HG03439 (cell line): ENCODE data around the gene KIF3C.

Source experiments
- ATAC-seq: cut with Tn5 transposase; IDR thresholded peaks from one replicate; pipeline ENCODE4 v1.9.1; 2021; ENCODE audit warnings: mild to moderate bottlenecking, moderate library complexity; ENCODE audit not compliant: unreplicated experiment

Gene KIF3C

GRCh38 chr2:25881764-25882163, 100.5 kb downstream of the KIF3C start:
- ATAC-seq: no peak

GRCh38 chr2:25879133-25879730, 103.1 kb downstream of the KIF3C start:
- ATAC-seq: no peak

GRCh38 chr2:25878361-25879132, 103.8 kb downstream of the KIF3C start, which contains the start of gene ASXL2:
Gene ASXL2, minus strand, starts transcription at chr2:25878487. Its CDS starts 265 bp downstream, at chr2:25878222.
- peak; percentile 93 for ATAC-seq

DNA sequence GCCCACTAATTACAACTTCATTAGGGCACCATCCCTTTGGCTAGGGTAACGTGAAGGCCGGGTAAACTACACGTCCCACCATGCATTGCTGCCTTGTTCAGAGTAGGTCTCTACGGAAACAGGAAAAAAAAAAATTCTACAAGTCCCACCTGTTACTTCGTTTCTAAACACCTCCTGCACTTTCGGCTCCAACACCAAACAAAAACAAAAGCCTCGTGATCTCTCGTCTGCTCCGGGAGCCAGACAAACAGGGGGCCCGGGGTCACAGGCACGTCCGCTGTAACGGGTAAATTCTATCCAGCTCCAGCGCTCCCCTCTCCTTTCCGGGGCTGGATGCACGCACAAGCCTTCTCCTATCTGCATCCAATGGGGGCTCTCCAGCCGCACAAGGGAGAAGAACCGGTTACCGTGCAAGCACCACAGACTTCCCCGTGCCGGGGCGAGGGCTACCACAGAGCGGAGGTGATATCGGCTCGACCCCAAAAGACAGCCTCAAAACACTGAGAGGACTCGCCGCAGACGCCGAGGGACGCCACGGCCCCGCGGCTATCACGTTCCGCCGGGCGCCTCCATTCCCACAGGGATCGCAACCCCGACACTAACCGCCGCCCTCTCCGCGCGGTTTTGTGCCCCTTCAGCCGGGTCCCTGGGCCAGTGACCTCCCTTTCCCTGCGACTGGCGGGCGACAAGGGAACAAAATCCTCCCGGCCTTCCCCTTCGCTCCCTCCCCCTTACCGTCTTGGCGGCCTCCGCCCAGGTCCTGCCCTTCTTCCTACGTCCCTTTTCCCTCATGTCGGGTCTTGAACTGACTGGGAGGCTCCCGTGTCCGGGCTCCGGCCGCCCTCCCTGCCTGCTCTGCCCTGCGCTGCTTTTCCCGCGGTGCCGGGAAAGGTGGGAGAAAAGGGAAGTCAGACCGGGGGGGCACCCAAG, 104.6 kb downstream of the KIF3C start:
- ATAC-seq: peak; percentile 47
